ENCODE measurements around the gene AGAP1. TPM values are rescaled to one million over a fixed set of nuclear protein-coding genes. Genes with fewer than 3 reads are reported as not detected.

Gene AGAP1
- total RNA-seq, 1 donor from 2014 or later, result 44.0 TPM

- TF ChIP-seq CTCF (IDR thresholded peaks at IDR 0.05; ENCODE audit: unreplicated experiment), result no peak
- no peak overlapping the region for H3K4me3 Mint-ChIP-seq
- H3K27me3 Mint-ChIP-seq (ENCODE audit: low read depth), result no peaks in the 10 kb centered on the region
- DNase-seq (ENCODE audit: low spot score in 2 of 2, unreplicated experiment in 2 of 2), result no peak
- H3K36me3 Mint-ChIP-seq, result peaks cover 3% of the 10 kb centered on the region
- H3K9me3 Mint-ChIP-seq, result no peaks in the 10 kb centered on the region
- H3K27ac Mint-ChIP-seq, result no peak overlapping the region
- peaks cover 15% of the 10 kb centered on the region for H3K4me1 Mint-ChIP-seq
Measured at GRCh38 chr2:236109473-236109872, 615.6 kb downstream of the AGAP1 start.

GRCh38 chr2:236112466-236112865, 618.6 kb downstream of the AGAP1 start:
- peaks cover 3% of the 10 kb centered on the region for H3K36me3 Mint-ChIP-seq
- no peaks in the 10 kb centered on the region for H3K27me3 Mint-ChIP-seq (ENCODE audit: low read depth)

GRCh38 chr2:236113425-236113824, 619.6 kb downstream of the AGAP1 start:
- TF ChIP-seq CTCF (IDR thresholded peaks at IDR 0.05; ENCODE audit: unreplicated experiment), result no peak
- peaks cover 18% of the 10 kb centered on the region for H3K4me1 Mint-ChIP-seq
- DNase-seq (ENCODE audit: low spot score in 2 of 2, unreplicated experiment in 2 of 2), result no peak
- H3K27me3 Mint-ChIP-seq (ENCODE audit: low read depth), result no peaks in the 10 kb centered on the region
- H3K9me3 Mint-ChIP-seq, result no peaks in the 10 kb centered on the region
- no peak overlapping the region for H3K27ac Mint-ChIP-seq
- peaks cover 3% of the 10 kb centered on the region for H3K36me3 Mint-ChIP-seq
- no peak overlapping the region for H3K4me3 Mint-ChIP-seq

More at GRCh38 chr2:236112466-236112865, 618.6 kb downstream of the AGAP1 start:
- no peak for TF ChIP-seq CTCF (IDR thresholded peaks at IDR 0.05; ENCODE audit: unreplicated experiment)
- H3K9me3 Mint-ChIP-seq, result no peaks in the 10 kb centered on the region
- H3K4me1 Mint-ChIP-seq, result peaks cover 19% of the 10 kb centered on the region
- no peak overlapping the region for H3K4me3 Mint-ChIP-seq
- DNase-seq (ENCODE audit: low spot score in 2 of 2, unreplicated experiment in 2 of 2), result no peak
- H3K27ac Mint-ChIP-seq, result no peak overlapping the region

- Mint-ChIP-seq H3K27me3 (ENCODE audit: low read depth) (no peaks in the 10 kb centered on the region), H3K27ac (no peak overlapping the region), H3K4me1 (peaks cover 17% of the 10 kb centered on the region), H3K4me3 (no peak overlapping the region), H3K36me3 (peaks cover 3% of the 10 kb centered on the region), H3K9me3 (no peaks in the 10 kb centered on the region)
- DNase-seq (ENCODE audit: low spot score in 2 of 2, unreplicated experiment in 2 of 2), result no peak
- TF ChIP-seq CTCF (IDR thresholded peaks at IDR 0.05; ENCODE audit: unreplicated experiment), result no peak
Measured at GRCh38 chr2:236113948-236114347, 620.1 kb downstream of the AGAP1 start.

GRCh38 chr2:236114959-236115358, 621.1 kb downstream of the AGAP1 start:
- TF ChIP-seq CTCF (IDR thresholded peaks at IDR 0.05; ENCODE audit: unreplicated experiment), result no peak
- DNase-seq (ENCODE audit: low spot score in 2 of 2, unreplicated experiment in 2 of 2), result no peak
- H3K9me3 Mint-ChIP-seq, result no peaks in the 10 kb centered on the region
- H3K27ac Mint-ChIP-seq, result no peak overlapping the region
- H3K4me1 Mint-ChIP-seq, result peaks cover 15% of the 10 kb centered on the region
- peaks cover 3% of the 10 kb centered on the region for H3K36me3 Mint-ChIP-seq
- H3K27me3 Mint-ChIP-seq (ENCODE audit: low read depth), result no peaks in the 10 kb centered on the region
- no peak overlapping the region for H3K4me3 Mint-ChIP-seq

- peak overlapping the region; percentile 61 for H3K27ac Mint-ChIP-seq
Measured at GRCh38 chr2:236117401-236117800, 623.6 kb downstream of the AGAP1 start.

More at GRCh38 chr2:236117401-236117800, 623.6 kb downstream of the AGAP1 start:
- Mint-ChIP-seq H3K4me3 (no peak overlapping the region), H3K36me3 (peaks cover 5% of the 10 kb centered on the region), H3K27me3 (ENCODE audit: low read depth) (no peaks in the 10 kb centered on the region), H3K9me3 (no peaks in the 10 kb centered on the region), H3K4me1 (peaks cover 15% of the 10 kb centered on the region)
- no peak for DNase-seq (ENCODE audit: low spot score in 2 of 2, unreplicated experiment in 2 of 2)
- no peak for TF ChIP-seq CTCF (IDR thresholded peaks at IDR 0.05; ENCODE audit: unreplicated experiment)

All from mesothelial cell of epicardium (in vitro differentiated cells).